ENCODE results near the gene WFDC11. TPM values are rescaled to one million over a fixed set of nuclear protein-coding genes. Genes with fewer than 3 reads are reported as not detected.
"Not testable (repeated sequence)": the region's sequence is repeated elsewhere in the genome, so short reads cannot be mapped to it uniquely, and the experiment has no call there.

WFDC11 gene
- polyA plus RNA-seq (not detected in 3 replicates), polyA minus RNA-seq (not detected in 3 replicates)
- polyA plus RNA-seq (2011; ENCODE audit: low read depth): not detected
- not detected in 2 replicates for polyA plus RNA-seq (2011; cell fraction: cytosol; rRNA removed)
- polyA plus RNA-seq (2011; cell fraction: nucleus; rRNA removed): not detected in 2 replicates
- not detected in 2 replicates for polyA plus RNA-seq (2012; ENCODE audit: low replicate concordance)
- not detected for polyA minus RNA-seq (2011; cell fraction: cytosol; rRNA and poly(A)+ RNA removed)
- not detected in 2 replicates for polyA minus RNA-seq (2011; cell fraction: nucleus; rRNA and poly(A)+ RNA removed)

GRCh38 chr20:45670139-45670538 lies at the start of gene WFDC11:
Gene WFDC11, minus strand, starts transcription at chr20:45670239. Its CDS starts 19,639 bp downstream, at chr20:45650600.
- Histone ChIP-seq H3K9me3 (ENCODE audit: control insufficient read depth, low read depth, low read length) (no peaks in the 10 kb centered on the region), H3K9ac (ENCODE audit: control insufficient read depth, extremely low read depth, insufficient read depth, low read length) (no peak within 1 kb of the TSS), H3K9me1 (ENCODE audit: control insufficient read depth, extremely low read depth, insufficient read depth, low read length) (no peaks in the 10 kb centered on the region), H4K20me1 (ENCODE audit: control insufficient read depth, extremely low read depth, insufficient read depth, low read length) (no peaks in the 10 kb centered on the region), H3K79me2 (ENCODE audit: control insufficient read depth, insufficient read depth, low read length) (no peaks in the 10 kb centered on the region), H3K4me2 (ENCODE audit: control insufficient read depth, extremely low read depth, insufficient read depth, low read depth, low read length) (no peak within 1 kb of the TSS), H3K27ac (ENCODE audit: control insufficient read depth, insufficient read depth, low read length) (no peak within 1 kb of the TSS), H3K4me1 (ENCODE audit: control insufficient read depth, extremely low read depth, insufficient read depth, low read length) (no peaks in the 10 kb centered on the region), H3K27me3 (ENCODE audit: control insufficient read depth, extremely low read depth, insufficient read depth, low read length) (peaks cover 4% of the 10 kb centered on the region), H3K36me3 (ENCODE audit: control insufficient read depth in 2 of 2, extremely low read depth in 1 of 2, insufficient read depth in 2 of 2, low read length in 2 of 2) (no peaks in the 10 kb centered on the region), H2AFZ (ENCODE audit: control insufficient read depth, low read length) (no peak within 1 kb of the TSS), H3K4me3 (ENCODE audit: control insufficient read depth in 2 of 3, extremely low read depth in 1 of 3, insufficient read depth in 2 of 3, low read depth in 1 of 3, low read length in 3 of 3) (no peak within 1 kb of the TSS)
- no peak for TF ChIP-seq CTCF (optimal IDR thresholded peaks at IDR 0.05 in 1 of 3, IDR thresholded peaks at IDR 0.05 in 1 of 3, conservative IDR thresholded peaks at IDR 0.05 in 1 of 3; ENCODE audit: extremely low read depth in 1 of 3, insufficient read depth in 2 of 3, low read length in 3 of 3)
- TF ChIP-seq EZH2 (IDR thresholded peaks at IDR 0.05; ENCODE audit: low read length): no peak
- no peak for DNase-seq (ENCODE audit: low read depth, low spot score)
- dilution Hi-C loops (cut with MboI; ENCODE audit: extremely low pct_ligation_motif_present, low sequenced_read_pairs): no loop called here
- no peak for FAIRE-seq

GRCh38 chr20:45716141-45716688 lies 46.2 kb upstream of the WFDC11 start:
- H2AFZ ChIP-seq (ENCODE audit: control insufficient read depth, low read length); H3K4me1 ChIP-seq (ENCODE audit: control insufficient read depth, extremely low read depth, insufficient read depth, low read length); H3K4me2 ChIP-seq (ENCODE audit: control insufficient read depth, extremely low read depth, insufficient read depth, low read depth, low read length); H3K9ac ChIP-seq (ENCODE audit: control insufficient read depth, extremely low read depth, insufficient read depth, low read length); H3K79me2 ChIP-seq (ENCODE audit: control insufficient read depth, insufficient read depth, low read length); H3K27me3 ChIP-seq (ENCODE audit: control insufficient read depth, extremely low read depth, insufficient read depth, low read length); H3K9me1 ChIP-seq (ENCODE audit: control insufficient read depth, extremely low read depth, insufficient read depth, low read length); DNase-seq (ENCODE audit: low read depth, low spot score); H4K20me1 ChIP-seq (ENCODE audit: control insufficient read depth, extremely low read depth, insufficient read depth, low read length); H3K36me3 ChIP-seq (ENCODE audit: control insufficient read depth in 2 of 2, extremely low read depth in 1 of 2, insufficient read depth in 2 of 2, low read length in 2 of 2); H3K4me3 ChIP-seq (ENCODE audit: control insufficient read depth in 2 of 3, extremely low read depth in 1 of 3, insufficient read depth in 2 of 3, low read depth in 1 of 3, low read length in 3 of 3); FAIRE-seq; H3K27ac ChIP-seq (ENCODE audit: control insufficient read depth, insufficient read depth, low read length); dilution Hi-C loops (cut with MboI; ENCODE audit: extremely low pct_ligation_motif_present, low sequenced_read_pairs); H3K9me3 ChIP-seq (ENCODE audit: control insufficient read depth, low read depth, low read length): not testable (repeated sequence)
